ENCODE data around the gene TNP2. TPM values are rescaled to one million over a fixed set of nuclear protein-coding genes. Genes with fewer than 3 reads are reported as not detected.

TNP2 gene
- total RNA-seq, 3 donors from 2014 or later = not detected

- Mint-ChIP-seq H3K4me3 (no peak overlapping the region), H3K36me3 (ENCODE audit: insufficient read depth) (peaks cover 28% of the 10 kb centered on the region), H3K27me3 (ENCODE audit: low read depth) (no peaks in the 10 kb centered on the region), H3K4me1 (ENCODE audit: low read depth) (peaks cover 40% of the 10 kb centered on the region), H3K9me3 (no peaks in the 10 kb centered on the region)
- ATAC-seq (no peak), DNase-seq (no peak)
Observed at GRCh38 chr16:11250091-11250785, 18.9 kb downstream of the TNP2 start.

GRCh38 chr16:11249233-11250061, 19.7 kb downstream of the TNP2 start:
- Mint-ChIP-seq H3K4me1 (ENCODE audit: low read depth) (peaks cover 44% of the 10 kb centered on the region), H3K4me3 (no peak overlapping the region), H3K36me3 (ENCODE audit: insufficient read depth) (peaks cover 28% of the 10 kb centered on the region), H3K9me3 (no peaks in the 10 kb centered on the region), H3K27me3 (ENCODE audit: low read depth) (no peaks in the 10 kb centered on the region)
- DNase-seq (no peak), ATAC-seq (no peak)

GRCh38 chr16:11248133-11248532, 21.0 kb downstream of the TNP2 start:
- Mint-ChIP-seq H3K9me3 (no peaks in the 10 kb centered on the region), H3K4me1 (ENCODE audit: low read depth) (peaks cover 37% of the 10 kb centered on the region), H3K27me3 (ENCODE audit: low read depth) (no peaks in the 10 kb centered on the region), H3K4me3 (no peak overlapping the region), H3K36me3 (ENCODE audit: insufficient read depth) (peaks cover 18% of the 10 kb centered on the region)
- ATAC-seq (no peak), DNase-seq (no peak)

- Mint-ChIP-seq H3K27me3 (ENCODE audit: low read depth) (no peaks in the 10 kb centered on the region), H3K36me3 (ENCODE audit: insufficient read depth) (peaks cover 5% of the 10 kb centered on the region), H3K4me1 (ENCODE audit: low read depth) (peaks cover 21% of the 10 kb centered on the region), H3K4me3 (no peak overlapping the region), H3K9me3 (no peaks in the 10 kb centered on the region)
- ATAC-seq (no peak), DNase-seq (no peak)
Observed at GRCh38 chr16:11245988-11246387, 23.1 kb downstream of the TNP2 start.

GRCh38 chr16:11245222-11245737, 23.8 kb downstream of the TNP2 start:
- no peaks in the 10 kb centered on the region for H3K27me3 Mint-ChIP-seq (ENCODE audit: low read depth)
- DNase-seq = no peak
- no peak overlapping the region for H3K4me3 Mint-ChIP-seq
- no peaks in the 10 kb centered on the region for H3K9me3 Mint-ChIP-seq
- H3K4me1 Mint-ChIP-seq (ENCODE audit: low read depth) = peaks cover 22% of the 10 kb centered on the region
- ATAC-seq = no peak
- peaks cover 2% of the 10 kb centered on the region for H3K36me3 Mint-ChIP-seq (ENCODE audit: insufficient read depth)

GRCh38 chr16:11242658-11243057, 26.5 kb downstream of the TNP2 start:
- ATAC-seq = no peak

GRCh38 chr16:11241480-11242204, 27.5 kb downstream of the TNP2 start:
- peaks cover 29% of the 10 kb centered on the region for H3K4me1 Mint-ChIP-seq (ENCODE audit: low read depth)
- no peaks in the 10 kb centered on the region for H3K36me3 Mint-ChIP-seq (ENCODE audit: insufficient read depth)
- no peak overlapping the region for H3K4me3 Mint-ChIP-seq
- ATAC-seq (no peak), DNase-seq (no peak)
- H3K27me3 Mint-ChIP-seq (ENCODE audit: low read depth) = no peaks in the 10 kb centered on the region
- no peaks in the 10 kb centered on the region for H3K9me3 Mint-ChIP-seq

More at GRCh38 chr16:11242658-11243057, 26.5 kb downstream of the TNP2 start:
- no peaks in the 10 kb centered on the region for H3K9me3 Mint-ChIP-seq
- H3K27me3 Mint-ChIP-seq (ENCODE audit: low read depth) = no peaks in the 10 kb centered on the region
- DNase-seq = no peak
- peaks cover 34% of the 10 kb centered on the region for H3K4me1 Mint-ChIP-seq (ENCODE audit: low read depth)
- H3K36me3 Mint-ChIP-seq (ENCODE audit: insufficient read depth) = no peaks in the 10 kb centered on the region
- no peak overlapping the region for H3K4me3 Mint-ChIP-seq

GRCh38 chr16:11240636-11241473, 28.3 kb downstream of the TNP2 start:
- no peaks in the 10 kb centered on the region for H3K36me3 Mint-ChIP-seq (ENCODE audit: insufficient read depth)
- peaks cover 26% of the 10 kb centered on the region for H3K4me1 Mint-ChIP-seq (ENCODE audit: low read depth)
- H3K4me3 Mint-ChIP-seq = peak overlapping the region; percentile 54
- peak in 1 of 2 donors; percentile 23 for ATAC-seq
- H3K9me3 Mint-ChIP-seq = no peaks in the 10 kb centered on the region
- no peak for DNase-seq
- no peaks in the 10 kb centered on the region for H3K27me3 Mint-ChIP-seq (ENCODE audit: low read depth)

GRCh38 chr16:11239644-11240632, 29.2 kb downstream of the TNP2 start:
- no peak for ATAC-seq
- Mint-ChIP-seq H3K27me3 (ENCODE audit: low read depth) (no peaks in the 10 kb centered on the region), H3K9me3 (no peaks in the 10 kb centered on the region), H3K4me1 (ENCODE audit: low read depth) (peaks cover 26% of the 10 kb centered on the region), H3K36me3 (ENCODE audit: insufficient read depth) (no peaks in the 10 kb centered on the region), H3K4me3 (peak overlapping the region; percentile 54)
- no peak for DNase-seq

GRCh38 chr16:11238272-11239202, 30.6 kb downstream of the TNP2 start:
- peaks cover 38% of the 10 kb centered on the region for H3K4me1 Mint-ChIP-seq (ENCODE audit: low read depth)
- no peak overlapping the region for H3K4me3 Mint-ChIP-seq
- no peaks in the 10 kb centered on the region for H3K9me3 Mint-ChIP-seq
- ATAC-seq (no peak), DNase-seq (no peak)
- no peaks in the 10 kb centered on the region for H3K27me3 Mint-ChIP-seq (ENCODE audit: low read depth)
- no peaks in the 10 kb centered on the region for H3K36me3 Mint-ChIP-seq (ENCODE audit: insufficient read depth)

GRCh38 chr16:11236461-11237254, 32.5 kb downstream of the TNP2 start:
- Mint-ChIP-seq H3K4me1 (ENCODE audit: low read depth) (peaks cover 56% of the 10 kb centered on the region), H3K27me3 (ENCODE audit: low read depth) (no peaks in the 10 kb centered on the region), H3K9me3 (no peaks in the 10 kb centered on the region), H3K4me3 (no peak overlapping the region), H3K36me3 (ENCODE audit: insufficient read depth) (no peaks in the 10 kb centered on the region)
- DNase-seq (no peak), ATAC-seq (no peak)
